GM23338 (cell line): ENCODE data around the gene ATP13A1.

Experiments
- CREB1 ChIP-seq: fragments of 250-450 bp; sonication (Bioruptor Pico); IDR thresholded peaks from 2 replicates; pipeline ENCODE4 v1.5.0; 2020; ENCODE audit warnings: low read depth, mild to moderate bottlenecking, moderate library complexity
- EZH2 ChIP-seq: fragments of 200-600 bp; sonication (generic); IDR thresholded peaks from one replicate; pipeline ENCODE4 v1.8.0; 2017; ENCODE audit warnings: antibody characterized with exemption, mild to moderate bottlenecking, low read depth; ENCODE audit not compliant: unreplicated experiment
- EZH2phosphoT487 ChIP-seq: fragments of 200-600 bp; sonication (generic); IDR thresholded peaks from one replicate; pipeline ENCODE4 v1.8.1; 2018; ENCODE audit warnings: antibody characterized with exemption; ENCODE audit not compliant: unreplicated experiment
- JUNB ChIP-seq: IDR thresholded peaks from one replicate; pipeline ENCODE4 v1.6.1; 2016; ENCODE audit warnings: antibody characterized with exemption; ENCODE audit not compliant: unreplicated experiment
- POLR2AphosphoS5 ChIP-seq: IDR thresholded peaks from 2 replicates; pipeline ENCODE4 v1.6.1; 2016; ENCODE audit warnings: antibody characterized with exemption, low read depth
- STAT1 ChIP-seq: IDR thresholded peaks from one replicate; pipeline ENCODE4 v1.6.1; 2016; ENCODE audit warnings: antibody characterized with exemption; ENCODE audit not compliant: unreplicated experiment
- ZNF114 ChIP-seq: fragments of 250-450 bp; sonication (Bioruptor Pico); IDR thresholded peaks from 2 replicates; pipeline ENCODE4 v1.5.0; 2020; ENCODE audit warnings: mild to moderate bottlenecking, moderate library complexity
- ZNF331 ChIP-seq: fragments of 250-450 bp; sonication (Bioruptor Pico); IDR thresholded peaks from 2 replicates; pipeline ENCODE4 v1.5.0; 2020; ENCODE audit warnings: low read depth, mild to moderate bottlenecking, moderate library complexity
- TF ChIP-seq, protein P1 (sequence below), 2 experiments: fragments of 200-600 bp in 1 of 2; sonication (generic) in 1 of 2; conservative IDR thresholded peaks; 2 replicates each; pipeline versions ENCODE4 v1.5.1 to v1.6.1; 2016 to 2017; ENCODE audit warnings: antibody characterized with exemption in 2 of 2, low read depth in 2 of 2, mild to moderate bottlenecking in 2 of 2, moderate library complexity in 1 of 2
- TF ChIP-seq, protein P2 (sequence below): IDR thresholded peaks from one replicate; pipeline ENCODE4 v1.6.1; 2018; ENCODE audit warnings: antibody characterized with exemption; ENCODE audit not compliant: unreplicated experiment
- TF ChIP-seq, protein P3 (sequence below): IDR thresholded peaks from 2 replicates; pipeline ENCODE4 v1.6.1; 2016; ENCODE audit warnings: antibody characterized with exemption

DNA sequence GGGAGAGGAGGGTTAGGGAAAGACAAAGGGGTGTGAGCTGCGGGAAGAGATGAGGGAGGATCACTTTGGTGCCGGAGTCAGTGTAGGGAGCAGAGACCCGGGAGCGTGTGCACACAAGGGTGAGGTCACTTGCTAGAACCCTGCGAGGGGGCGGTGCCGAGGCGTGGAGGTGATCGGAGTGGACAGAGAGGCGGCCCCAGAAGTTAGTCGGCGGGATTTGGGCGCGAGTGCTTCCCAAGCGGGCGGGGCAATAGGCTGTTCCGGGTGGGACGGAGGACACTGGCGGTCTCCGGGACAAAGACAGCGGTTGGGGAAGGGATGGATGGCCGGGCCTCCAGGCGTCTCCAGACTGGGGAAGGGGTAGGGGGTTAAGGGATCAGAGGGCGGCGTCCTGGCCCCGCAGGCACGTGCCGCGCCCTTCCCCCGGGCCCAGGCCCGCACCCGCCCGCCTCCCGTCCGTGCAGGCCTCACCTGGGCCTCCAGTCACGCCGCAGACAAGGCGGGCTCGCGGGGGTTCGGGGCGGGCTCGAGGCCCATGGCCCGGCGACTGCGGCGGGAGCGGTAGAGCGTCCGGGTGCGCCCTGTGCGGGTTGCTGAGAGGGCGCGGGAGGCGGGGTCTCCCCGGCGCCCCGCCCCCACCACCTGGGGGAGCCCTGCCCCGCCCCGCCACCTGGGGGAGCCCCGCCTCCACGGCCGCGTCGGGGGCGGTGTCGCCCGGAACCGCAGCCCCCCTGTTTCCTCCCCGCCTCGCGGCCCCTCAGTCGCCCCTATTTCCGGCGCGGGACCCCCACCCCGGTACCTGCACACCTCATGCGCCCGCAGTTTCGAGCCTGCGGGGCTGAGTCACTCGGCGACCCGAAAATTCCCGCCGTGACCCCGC lies 35.6 kb downstream of the ATP13A1 start, which contains the start of gene LPAR2:
- TF ChIP-seq, protein P1, sequence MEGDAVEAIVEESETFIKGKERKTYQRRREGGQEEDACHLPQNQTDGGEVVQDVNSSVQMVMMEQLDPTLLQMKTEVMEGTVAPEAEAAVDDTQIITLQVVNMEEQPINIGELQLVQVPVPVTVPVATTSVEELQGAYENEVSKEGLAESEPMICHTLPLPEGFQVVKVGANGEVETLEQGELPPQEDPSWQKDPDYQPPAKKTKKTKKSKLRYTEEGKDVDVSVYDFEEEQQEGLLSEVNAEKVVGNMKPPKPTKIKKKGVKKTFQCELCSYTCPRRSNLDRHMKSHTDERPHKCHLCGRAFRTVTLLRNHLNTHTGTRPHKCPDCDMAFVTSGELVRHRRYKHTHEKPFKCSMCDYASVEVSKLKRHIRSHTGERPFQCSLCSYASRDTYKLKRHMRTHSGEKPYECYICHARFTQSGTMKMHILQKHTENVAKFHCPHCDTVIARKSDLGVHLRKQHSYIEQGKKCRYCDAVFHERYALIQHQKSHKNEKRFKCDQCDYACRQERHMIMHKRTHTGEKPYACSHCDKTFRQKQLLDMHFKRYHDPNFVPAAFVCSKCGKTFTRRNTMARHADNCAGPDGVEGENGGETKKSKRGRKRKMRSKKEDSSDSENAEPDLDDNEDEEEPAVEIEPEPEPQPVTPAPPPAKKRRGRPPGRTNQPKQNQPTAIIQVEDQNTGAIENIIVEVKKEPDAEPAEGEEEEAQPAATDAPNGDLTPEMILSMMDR (conservative IDR thresholded peaks at IDR 0.05; ENCODE audit: low read depth in 2 of 2), result no peak
- TF ChIP-seq, protein P2, sequence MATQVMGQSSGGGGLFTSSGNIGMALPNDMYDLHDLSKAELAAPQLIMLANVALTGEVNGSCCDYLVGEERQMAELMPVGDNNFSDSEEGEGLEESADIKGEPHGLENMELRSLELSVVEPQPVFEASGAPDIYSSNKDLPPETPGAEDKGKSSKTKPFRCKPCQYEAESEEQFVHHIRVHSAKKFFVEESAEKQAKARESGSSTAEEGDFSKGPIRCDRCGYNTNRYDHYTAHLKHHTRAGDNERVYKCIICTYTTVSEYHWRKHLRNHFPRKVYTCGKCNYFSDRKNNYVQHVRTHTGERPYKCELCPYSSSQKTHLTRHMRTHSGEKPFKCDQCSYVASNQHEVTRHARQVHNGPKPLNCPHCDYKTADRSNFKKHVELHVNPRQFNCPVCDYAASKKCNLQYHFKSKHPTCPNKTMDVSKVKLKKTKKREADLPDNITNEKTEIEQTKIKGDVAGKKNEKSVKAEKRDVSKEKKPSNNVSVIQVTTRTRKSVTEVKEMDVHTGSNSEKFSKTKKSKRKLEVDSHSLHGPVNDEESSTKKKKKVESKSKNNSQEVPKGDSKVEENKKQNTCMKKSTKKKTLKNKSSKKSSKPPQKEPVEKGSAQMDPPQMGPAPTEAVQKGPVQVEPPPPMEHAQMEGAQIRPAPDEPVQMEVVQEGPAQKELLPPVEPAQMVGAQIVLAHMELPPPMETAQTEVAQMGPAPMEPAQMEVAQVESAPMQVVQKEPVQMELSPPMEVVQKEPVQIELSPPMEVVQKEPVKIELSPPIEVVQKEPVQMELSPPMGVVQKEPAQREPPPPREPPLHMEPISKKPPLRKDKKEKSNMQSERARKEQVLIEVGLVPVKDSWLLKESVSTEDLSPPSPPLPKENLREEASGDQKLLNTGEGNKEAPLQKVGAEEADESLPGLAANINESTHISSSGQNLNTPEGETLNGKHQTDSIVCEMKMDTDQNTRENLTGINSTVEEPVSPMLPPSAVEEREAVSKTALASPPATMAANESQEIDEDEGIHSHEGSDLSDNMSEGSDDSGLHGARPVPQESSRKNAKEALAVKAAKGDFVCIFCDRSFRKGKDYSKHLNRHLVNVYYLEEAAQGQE, result no peak
- no peak for TF ChIP-seq STAT1
- TF ChIP-seq POLR2AphosphoS5, result peak; percentile 6; the same call in 1 of the 2 replicates
- no peak for TF ChIP-seq EZH2phosphoT487
- TF ChIP-seq EZH2, result no peak
- TF ChIP-seq CREB1 (CRISPR knock-in tag), result peak; percentile 8; the same call in 1 of the 2 replicates
- TF ChIP-seq ZNF331 (CRISPR knock-in tag), result no peak
- no peak for TF ChIP-seq JUNB
- TF ChIP-seq, protein P3, sequence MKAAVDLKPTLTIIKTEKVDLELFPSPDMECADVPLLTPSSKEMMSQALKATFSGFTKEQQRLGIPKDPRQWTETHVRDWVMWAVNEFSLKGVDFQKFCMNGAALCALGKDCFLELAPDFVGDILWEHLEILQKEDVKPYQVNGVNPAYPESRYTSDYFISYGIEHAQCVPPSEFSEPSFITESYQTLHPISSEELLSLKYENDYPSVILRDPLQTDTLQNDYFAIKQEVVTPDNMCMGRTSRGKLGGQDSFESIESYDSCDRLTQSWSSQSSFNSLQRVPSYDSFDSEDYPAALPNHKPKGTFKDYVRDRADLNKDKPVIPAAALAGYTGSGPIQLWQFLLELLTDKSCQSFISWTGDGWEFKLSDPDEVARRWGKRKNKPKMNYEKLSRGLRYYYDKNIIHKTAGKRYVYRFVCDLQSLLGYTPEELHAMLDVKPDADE, result no peak
- TF ChIP-seq ZNF114 (CRISPR knock-in tag), result no peak
